ENCODE data around the gene POLR3B. TPM values are rescaled to one million over a fixed set of nuclear protein-coding genes. Genes with fewer than 3 reads are reported as not detected.

The POLR3B gene
- total and polyA plus RNA-seq, 10 of the 15 experiments (the other 5 are each of a cell fraction or from before 2014, with no cell fraction given) = 2.3 to 10.5 (median 8.0) TPM

DNA sequence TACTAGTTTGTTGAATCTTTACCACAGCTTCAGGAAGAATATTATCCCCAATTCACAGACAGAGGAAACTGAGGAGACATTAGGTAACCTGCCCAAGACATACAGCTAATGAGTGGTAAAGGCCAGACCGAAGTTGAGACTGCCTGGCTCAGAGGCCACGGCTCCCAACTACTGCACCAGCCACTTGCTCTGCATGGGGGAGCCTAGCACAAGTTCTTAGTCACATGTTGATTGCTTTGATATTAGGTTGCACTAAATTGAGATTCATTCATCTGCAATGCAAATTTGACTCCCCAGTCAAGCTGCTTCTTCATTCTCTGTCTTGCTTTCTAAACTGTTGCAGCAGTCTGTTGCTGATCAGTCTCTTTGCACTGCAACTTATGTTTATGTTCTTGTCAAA is 25.9 kb upstream of the POLR3B start:
- intact Hi-C loops (cut with micrococcal nuclease; ENCODE audit: unreplicated experiment) (no loop called here), in situ Hi-C loops (cut with MboI) (no loop called here)
- TF ChIP-seq YBX1 (IDR thresholded peaks at IDR 0.05) (no peak), SREBF1 (IDR thresholded peaks at IDR 0.05; ENCODE audit: low read length) (no peak), MTA2 (IDR thresholded peaks at IDR 0.05; ENCODE audit: low read depth) (no peak), DPF2 (IDR thresholded peaks at IDR 0.05) (no peak), NRF1 (conservative IDR thresholded peaks at IDR 0.05; ENCODE audit: low read depth, low read length) (no peak), SPI1 (IDR thresholded peaks at IDR 0.05; ENCODE audit: borderline replicate concordance, insufficient read depth, low read depth, low read length) (no peak), HDAC6 (IDR thresholded peaks at IDR 0.05; ENCODE audit: unreplicated experiment) (no peak), KAT2A (conservative IDR thresholded peaks at IDR 0.05; ENCODE audit: control insufficient read depth, low read depth, low read length) (no peak), NBN (IDR thresholded peaks at IDR 0.05) (no peak), WRNIP1 (IDR thresholded peaks at IDR 0.05; ENCODE audit: borderline replicate concordance, low read depth, low read length) (no peak), TAF1 (IDR thresholded peaks at IDR 0.05; ENCODE audit: borderline replicate concordance, low read depth, low read length) (no peak), FOXM1 (IDR thresholded peaks at IDR 0.05; ENCODE audit: low read depth, low read length) (no peak), PAX8 (IDR thresholded peaks at IDR 0.05) (no peak), MTA3 (IDR thresholded peaks at IDR 0.05; ENCODE audit: borderline replicate concordance, low read length) (no peak), IKZF1 (conservative IDR thresholded peaks at IDR 0.05) (no peak), FOS (IDR thresholded peaks at IDR 0.05; ENCODE audit: borderline replicate concordance, extremely low read depth, insufficient read length) (no peak)
- TF ChIP-seq, protein P1, sequence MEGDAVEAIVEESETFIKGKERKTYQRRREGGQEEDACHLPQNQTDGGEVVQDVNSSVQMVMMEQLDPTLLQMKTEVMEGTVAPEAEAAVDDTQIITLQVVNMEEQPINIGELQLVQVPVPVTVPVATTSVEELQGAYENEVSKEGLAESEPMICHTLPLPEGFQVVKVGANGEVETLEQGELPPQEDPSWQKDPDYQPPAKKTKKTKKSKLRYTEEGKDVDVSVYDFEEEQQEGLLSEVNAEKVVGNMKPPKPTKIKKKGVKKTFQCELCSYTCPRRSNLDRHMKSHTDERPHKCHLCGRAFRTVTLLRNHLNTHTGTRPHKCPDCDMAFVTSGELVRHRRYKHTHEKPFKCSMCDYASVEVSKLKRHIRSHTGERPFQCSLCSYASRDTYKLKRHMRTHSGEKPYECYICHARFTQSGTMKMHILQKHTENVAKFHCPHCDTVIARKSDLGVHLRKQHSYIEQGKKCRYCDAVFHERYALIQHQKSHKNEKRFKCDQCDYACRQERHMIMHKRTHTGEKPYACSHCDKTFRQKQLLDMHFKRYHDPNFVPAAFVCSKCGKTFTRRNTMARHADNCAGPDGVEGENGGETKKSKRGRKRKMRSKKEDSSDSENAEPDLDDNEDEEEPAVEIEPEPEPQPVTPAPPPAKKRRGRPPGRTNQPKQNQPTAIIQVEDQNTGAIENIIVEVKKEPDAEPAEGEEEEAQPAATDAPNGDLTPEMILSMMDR (IDR thresholded peaks at IDR 0.05 in 2 of 3, conservative IDR thresholded peaks at IDR 0.05 in 1 of 3; ENCODE audit: control insufficient read depth in 2 of 3, extremely low read depth in 1 of 3, insufficient read depth in 1 of 3, low read depth in 3 of 3, low read length in 3 of 3) = no peak
- DNase-seq (ENCODE audit: low read depth, low spot score) (no peak), FAIRE-seq (no peak), ATAC-seq (no peak)
- Histone ChIP-seq H3K4me2 (ENCODE audit: control insufficient read depth, insufficient read depth) (no peak overlapping the region), H4K20me1 (ENCODE audit: control insufficient read depth, insufficient read depth) (no peaks in the 10 kb centered on the region), H3K4me1 (ENCODE audit: control insufficient read depth, insufficient read depth, low read length) (no peaks in the 10 kb centered on the region), H3K4me3 (no peak overlapping the region), H3K27me3 (replicated peaks in 1 of 2; ENCODE audit: control insufficient read depth in 2 of 2, insufficient read depth in 2 of 2, low read length in 1 of 2) (no peaks in the 10 kb centered on the region), H3K9me3 (replicated peaks; ENCODE audit: control insufficient read depth, insufficient read depth, low read length) (no peaks in the 10 kb centered on the region), H2AFZ (ENCODE audit: control insufficient read depth, low read depth, low read length) (no peak overlapping the region), H3K9ac (ENCODE audit: control insufficient read depth, insufficient read depth, low read length) (no peak overlapping the region), H3K79me2 (ENCODE audit: control insufficient read depth, insufficient read depth, low read length) (no peaks in the 10 kb centered on the region), H3K36me3 (ENCODE audit: control insufficient read depth in 2 of 2, insufficient read depth in 2 of 2, low read length in 1 of 2) (no peaks in the 10 kb centered on the region), H3K27ac (ENCODE audit: control insufficient read depth, insufficient read depth) (no peak overlapping the region)
- ChIA-PET POLR2A (no interaction called here), CTCF (interaction anchor here (0.9 to 1.6 kb wide), 2 partner anchors 17 to 25 kb away, joined by 3 to 5 read pairs; no protein-coding TSS in a partner anchor), SMC1A (ENCODE audit: uncharacterized antibody, unreplicated experiment) (interaction anchor here (1.0 kb wide), 1 partner anchor 11 kb away, joined by 4 read pairs; no protein-coding TSS in a partner anchor), RAD21 (ENCODE audit: unreplicated experiment) (no interaction called here)
- 68% methylated on average over 2 of the region's 2 CpGs for WGBS (ENCODE audit: insufficient coverage, insufficient replicate concordance, low lambda C conversion rate, missing lambda C conversion rate)
- no TSS peak for BruUV-seq (replicated peaks)

All from GM12878 (cell line).